Spleen (tissue), 7 donors: ENCODE results near the gene NEK1.

ENCODE experiments used
- POLR2A ChIP-seq, 3 donors: fragments of 450-650 bp; IDR thresholded peaks; one replicate each; pipeline ENCODE4 v1.5.1; 2017; ENCODE audit warnings: antibody characterized with exemption in 3 of 3, mild to moderate bottlenecking in 1 of 3
- TF ChIP-seq, protein P1 (sequence below), 11 experiments: fragments of 200-600 bp in 7 of 11; fragments of 450-650 bp in 4 of 11; sonication (generic) in 4 of 11; IDR thresholded peaks in 8 of 11; conservative IDR thresholded peaks in 3 of 11; 1 replicate in 7 of 11; 2 replicates in 4 of 11; pipeline versions ENCODE4 v1.4.0 to v1.8.0; 2016 to 2021; ENCODE audit warnings: antibody characterized with exemption in 11 of 11, inconsistent platforms in 4 of 11, mild to moderate bottlenecking in 1 of 11
- donor health status: DM: no; HTN: no; CAD: no; lungs with moderate emphysema.
- donor health status: DM: no; HTN: no; CAD: no.
- donor health status: DM: no; HTN: no; CAD: no.

DNA sequence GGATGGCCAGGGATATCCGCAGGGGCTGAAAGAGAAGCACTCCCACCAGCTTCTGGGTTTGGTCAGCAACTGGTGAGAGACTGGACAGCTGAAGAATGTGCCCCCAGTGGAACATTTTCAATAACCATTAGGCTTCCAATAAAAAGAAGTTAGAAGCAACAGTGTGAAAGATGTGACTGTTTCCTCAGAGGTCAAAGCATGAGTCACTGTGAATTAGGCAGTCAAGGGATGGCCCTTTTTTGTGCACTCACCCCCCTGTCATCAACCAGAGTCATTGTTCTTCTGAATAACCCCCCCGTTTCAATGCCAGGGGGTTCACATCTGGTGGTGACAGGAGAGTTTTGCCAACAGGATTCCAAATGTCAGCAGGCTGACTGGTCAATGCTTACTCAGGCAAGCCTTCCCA is 267.1 kb downstream of the NEK1 start:
- TF ChIP-seq, protein P1, sequence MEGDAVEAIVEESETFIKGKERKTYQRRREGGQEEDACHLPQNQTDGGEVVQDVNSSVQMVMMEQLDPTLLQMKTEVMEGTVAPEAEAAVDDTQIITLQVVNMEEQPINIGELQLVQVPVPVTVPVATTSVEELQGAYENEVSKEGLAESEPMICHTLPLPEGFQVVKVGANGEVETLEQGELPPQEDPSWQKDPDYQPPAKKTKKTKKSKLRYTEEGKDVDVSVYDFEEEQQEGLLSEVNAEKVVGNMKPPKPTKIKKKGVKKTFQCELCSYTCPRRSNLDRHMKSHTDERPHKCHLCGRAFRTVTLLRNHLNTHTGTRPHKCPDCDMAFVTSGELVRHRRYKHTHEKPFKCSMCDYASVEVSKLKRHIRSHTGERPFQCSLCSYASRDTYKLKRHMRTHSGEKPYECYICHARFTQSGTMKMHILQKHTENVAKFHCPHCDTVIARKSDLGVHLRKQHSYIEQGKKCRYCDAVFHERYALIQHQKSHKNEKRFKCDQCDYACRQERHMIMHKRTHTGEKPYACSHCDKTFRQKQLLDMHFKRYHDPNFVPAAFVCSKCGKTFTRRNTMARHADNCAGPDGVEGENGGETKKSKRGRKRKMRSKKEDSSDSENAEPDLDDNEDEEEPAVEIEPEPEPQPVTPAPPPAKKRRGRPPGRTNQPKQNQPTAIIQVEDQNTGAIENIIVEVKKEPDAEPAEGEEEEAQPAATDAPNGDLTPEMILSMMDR (IDR thresholded peaks at IDR 0.05 in 8 of 11, conservative IDR thresholded peaks at IDR 0.05 in 3 of 11): no peak
- TF ChIP-seq POLR2A (IDR thresholded peaks at IDR 0.05): no peak
